CD4-positive, alpha-beta T cell (primary cell): ENCODE measurements around the gene DMBX1. TPM values are rescaled to one million over a fixed set of nuclear protein-coding genes. Genes with fewer than 3 reads are reported as not detected.

Experiments
- ATAC-seq: fragments of 200-7000 bp; cut with Tn5 transposase; one replicate; pipeline ENCODE4 v1.10.0; 2022; ENCODE audit warnings: mild to moderate bottlenecking; ENCODE audit not compliant: poor library complexity
- CTCF ChIA-PET: fragments of 350-600 bp; sonication (Branson Sonifier 250); formaldehyde crosslinking; loops from one replicate; lab custom pipeline; 2021; ENCODE audit warnings: antibody characterized with exemption, inconsistent platforms; lab: Charles Lee
- POLR2A ChIA-PET: fragments of 350-600 bp; sonication (Branson Sonifier 250); formaldehyde crosslinking; loops from one replicate; lab custom pipeline; 2021; ENCODE audit warnings: antibody characterized with exemption, inconsistent platforms; lab: Charles Lee
- DNase-seq, 14 experiments: peaks; one replicate each; pipeline ENCODE4 v3.0.0-alpha.2; 2013 to 2020; ENCODE audit warnings: mixed read lengths in 2 of 14
- H3K27ac ChIP-seq, 2 donors: one replicate each; pipeline versions ENCODE4 v1.5.1 to v1.7.0; 2013; ENCODE audit warnings: low read length in 2 of 2, low read depth in 1 of 2, mild to moderate bottlenecking in 1 of 2
- H3K27me3 ChIP-seq, 2 experiments: 1 replicate in 1 of 2; 2 replicates in 1 of 2; pipeline versions ENCODE4 v1.6.1 to v1.7.0; 2013; ENCODE audit warnings: low read length in 2 of 2, control low read depth in 1 of 2, mild to moderate bottlenecking in 1 of 2, moderate library complexity in 1 of 2; ENCODE audit not compliant: insufficient read depth in 2 of 2, control insufficient read depth in 1 of 2
- H3K36me3 ChIP-seq: one replicate; pipeline ENCODE4 v1.6.1; 2013; ENCODE audit warnings: low read length, control low read depth; ENCODE audit not compliant: insufficient read depth
- H3K4me1 ChIP-seq: one replicate; pipeline ENCODE4 v1.6.1; 2013; ENCODE audit warnings: low read length, control low read depth; ENCODE audit not compliant: insufficient read depth
- H3K4me3 ChIP-seq: one replicate; pipeline ENCODE4 v1.5.1; 2013; ENCODE audit warnings: mild to moderate bottlenecking, low read length, moderate library complexity
- H3K9me3 ChIP-seq, 2 experiments: 1 replicate in 1 of 2; 2 replicates in 1 of 2; pipeline versions ENCODE4 v1.6.1 to v1.7.0; 2013; ENCODE audit warnings: low read length in 2 of 2, mild to moderate bottlenecking in 2 of 2, control low read depth in 1 of 2, moderate library complexity in 1 of 2; ENCODE audit not compliant: control insufficient read depth in 1 of 2, insufficient read depth in 1 of 2
- H3K27ac Mint-ChIP-seq: one replicate; pipeline ENCODE4 v1.8.0; 2020; ENCODE audit warnings: mixed read lengths
- H3K27me3 Mint-ChIP-seq: one replicate; pipeline ENCODE4 v1.8.0; 2021; ENCODE audit warnings: mixed read lengths
- H3K36me3 Mint-ChIP-seq: one replicate; pipeline ENCODE4 v1.8.0; 2021; ENCODE audit warnings: low read depth, mixed read lengths
- H3K4me1 Mint-ChIP-seq: one replicate; pipeline ENCODE4 v1.8.0; 2021; ENCODE audit warnings: low read depth, mixed read lengths
- H3K4me3 Mint-ChIP-seq: one replicate; pipeline ENCODE4 v1.8.0; 2020; ENCODE audit warnings: mild to moderate bottlenecking, mixed read lengths
- H3K9me3 Mint-ChIP-seq: one replicate; pipeline ENCODE4 v1.8.0; 2020; ENCODE audit warnings: mixed read lengths
- intact Hi-C, 2 experiments: fragments of 100-400 bp; cut with DNase I in 1 of 2; cut with micrococcal nuclease in 1 of 2; formaldehyde crosslinking; loops; one replicate each; pipeline versions ENCODE4 v1.15.1 to v1.9.0; 2023 to 2025; cut with DNase I, micrococcal nuclease
- total RNA-seq, 174 experiments: library from RNA in 2 of 174; stranded (reverse) in 2 of 174; gene quantifications; one replicate each; pipeline ENCODE4 v1.2.3 and lab custom pipeline; 2021 to 2026
- TF ChIP-seq, protein P1 (sequence below): fragments of 200-600 bp; IDR thresholded peaks from one replicate; pipeline ENCODE4 v1.8.0; 2022; ENCODE audit warnings: antibody characterized with exemption, mild to moderate bottlenecking

The DMBX1 gene
- total RNA-seq, 2 experiments from 2014 or later = not detected

DNA sequence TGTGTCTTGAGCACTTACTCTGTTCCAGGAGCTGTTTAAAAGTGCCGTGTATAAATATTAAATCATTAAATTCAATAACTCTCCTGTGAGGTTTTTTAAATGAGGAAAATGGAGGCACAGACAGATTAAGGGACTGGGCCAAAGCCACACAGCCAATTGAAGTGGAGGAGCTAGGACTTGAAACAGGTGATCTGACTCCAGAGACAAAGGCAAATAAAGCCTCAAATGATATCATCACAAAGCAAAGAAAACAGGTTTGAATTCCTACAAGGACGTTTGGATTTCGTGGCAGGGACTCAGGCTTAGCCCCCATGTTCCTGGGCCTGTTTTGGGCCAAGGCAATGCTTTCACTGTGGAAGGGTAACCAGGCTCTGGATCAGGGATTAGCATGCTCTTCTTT lies 45.2 kb upstream of the DMBX1 start:
- CTCF ChIA-PET = no interaction called here
- DNase-seq (no peak), ATAC-seq (no peak)
- Mint-ChIP-seq H3K27ac (no peak overlapping the region), H3K27me3 (peaks cover 45% of the 10 kb centered on the region), H3K9me3 (no peaks in the 10 kb centered on the region), H3K4me1 (peaks cover 29% of the 10 kb centered on the region), H3K36me3 (no peaks in the 10 kb centered on the region), H3K4me3 (no peak overlapping the region)
- TF ChIP-seq, protein P1, sequence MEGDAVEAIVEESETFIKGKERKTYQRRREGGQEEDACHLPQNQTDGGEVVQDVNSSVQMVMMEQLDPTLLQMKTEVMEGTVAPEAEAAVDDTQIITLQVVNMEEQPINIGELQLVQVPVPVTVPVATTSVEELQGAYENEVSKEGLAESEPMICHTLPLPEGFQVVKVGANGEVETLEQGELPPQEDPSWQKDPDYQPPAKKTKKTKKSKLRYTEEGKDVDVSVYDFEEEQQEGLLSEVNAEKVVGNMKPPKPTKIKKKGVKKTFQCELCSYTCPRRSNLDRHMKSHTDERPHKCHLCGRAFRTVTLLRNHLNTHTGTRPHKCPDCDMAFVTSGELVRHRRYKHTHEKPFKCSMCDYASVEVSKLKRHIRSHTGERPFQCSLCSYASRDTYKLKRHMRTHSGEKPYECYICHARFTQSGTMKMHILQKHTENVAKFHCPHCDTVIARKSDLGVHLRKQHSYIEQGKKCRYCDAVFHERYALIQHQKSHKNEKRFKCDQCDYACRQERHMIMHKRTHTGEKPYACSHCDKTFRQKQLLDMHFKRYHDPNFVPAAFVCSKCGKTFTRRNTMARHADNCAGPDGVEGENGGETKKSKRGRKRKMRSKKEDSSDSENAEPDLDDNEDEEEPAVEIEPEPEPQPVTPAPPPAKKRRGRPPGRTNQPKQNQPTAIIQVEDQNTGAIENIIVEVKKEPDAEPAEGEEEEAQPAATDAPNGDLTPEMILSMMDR = no peak
- Histone ChIP-seq H3K27me3 (peaks cover 21 to 35% of the 10 kb centered on the region in 2 experiments), H3K9me3 (peaks cover 0 to 10% of the 10 kb centered on the region in 2 experiments), H3K4me3 (no peak overlapping the region), H3K36me3 (no peaks in the 10 kb centered on the region), H3K27ac (no peak overlapping the region), H3K4me1 (peaks cover 33% of the 10 kb centered on the region)
- POLR2A ChIA-PET = no interaction called here
- intact Hi-C loops = no loop called here

DNA sequence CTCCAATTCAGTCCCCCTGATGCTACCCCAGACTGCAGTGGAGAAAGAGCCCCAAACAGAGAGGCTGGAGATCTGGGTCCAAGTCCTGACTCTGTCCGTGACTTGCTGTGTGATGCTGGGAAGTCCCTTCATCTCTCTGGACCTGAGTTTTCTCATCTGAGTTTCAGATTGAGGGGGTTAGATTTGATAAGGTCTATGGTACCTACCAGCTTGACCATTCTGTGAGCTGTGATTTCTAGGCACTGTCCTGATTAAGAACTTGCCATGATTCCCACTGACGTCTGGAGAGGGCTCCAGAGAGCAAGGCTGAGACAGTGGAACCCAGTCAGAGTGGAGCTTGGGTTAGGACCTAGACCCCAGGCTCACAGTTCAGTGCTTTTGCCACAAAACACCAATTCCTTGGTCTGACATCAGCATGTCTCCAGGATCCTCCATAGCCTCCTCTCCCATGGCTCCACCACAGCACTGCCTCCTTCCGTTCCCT lies 43.8 kb upstream of the DMBX1 start:
- no peaks in the 10 kb centered on the region for H3K36me3 ChIP-seq
- H3K27ac ChIP-seq = no peak overlapping the region
- H3K27me3 ChIP-seq = peaks cover 21 to 42% of the 10 kb centered on the region in 2 experiments
- TF ChIP-seq, protein P1 = no peak
- DNase-seq (no peak), ATAC-seq (no peak)
- peaks cover 0 to 10% of the 10 kb centered on the region in 2 experiments for H3K9me3 ChIP-seq
- H3K4me1 ChIP-seq = peaks cover 33% of the 10 kb centered on the region
- Mint-ChIP-seq H3K27ac (no peak overlapping the region), H3K27me3 (peaks cover 58% of the 10 kb centered on the region), H3K9me3 (no peaks in the 10 kb centered on the region), H3K4me3 (no peak overlapping the region), H3K36me3 (no peaks in the 10 kb centered on the region), H3K4me1 (peaks cover 29% of the 10 kb centered on the region)
- intact Hi-C loops = loop anchor here in 1 of 2 experiments (2.0 kb wide), 1 partner anchor 279 kb away; no protein-coding TSS in a partner anchor
- POLR2A ChIA-PET = no interaction called here
- CTCF ChIA-PET = interaction anchor here (1.5 kb wide), 1 partner anchor 280 kb away, joined by 5 read pairs; no protein-coding TSS in a partner anchor
- H3K4me3 ChIP-seq = no peak overlapping the region

DNA sequence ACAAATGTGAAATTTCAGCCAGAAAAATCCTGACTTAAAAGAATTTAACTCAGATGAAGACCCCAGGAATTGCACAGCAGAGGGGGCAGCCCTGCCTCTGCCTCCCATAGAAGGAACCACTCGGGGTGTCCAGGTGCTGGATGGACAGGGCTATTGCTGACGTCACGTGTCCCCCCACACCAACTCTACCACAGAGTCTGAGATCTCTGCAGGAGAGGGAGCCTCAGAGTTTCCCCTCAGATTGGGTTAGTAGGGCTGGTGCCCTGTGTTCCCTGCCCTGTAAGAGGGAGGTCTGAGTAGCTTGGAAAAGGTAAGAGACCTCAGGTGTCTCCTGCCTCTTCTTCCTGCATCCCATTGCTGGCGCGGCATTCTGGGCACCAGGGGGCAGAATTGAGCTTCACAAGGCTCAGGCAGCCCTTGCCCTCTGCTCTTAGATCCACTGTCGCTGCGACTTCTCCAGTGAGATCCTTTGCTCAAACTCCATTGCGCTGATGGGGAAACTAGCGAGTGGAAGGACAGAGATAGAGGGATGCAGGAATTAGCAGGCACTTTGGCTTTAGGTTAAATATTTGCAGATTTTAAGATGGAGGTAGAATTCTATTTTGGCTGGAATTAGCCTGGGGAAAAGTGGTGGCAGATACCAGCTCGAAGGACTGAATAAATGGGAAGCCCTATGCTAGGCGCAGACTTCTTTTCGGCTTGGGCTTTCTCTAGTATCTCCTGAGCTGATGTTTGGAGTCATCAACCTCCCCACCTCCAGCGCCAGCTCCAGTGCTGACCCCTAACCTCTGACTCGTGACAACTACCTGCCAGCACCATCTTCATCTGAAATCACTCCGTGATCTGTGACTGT lies 42.8 kb upstream of the DMBX1 start:
- Histone ChIP-seq H3K4me3 (no peak overlapping the region), H3K27me3 (peaks cover 28 to 50% of the 10 kb centered on the region in 2 experiments), H3K4me1 (peaks cover 33% of the 10 kb centered on the region), H3K27ac (no peak overlapping the region), H3K9me3 (peaks cover 0 to 10% of the 10 kb centered on the region in 2 experiments), H3K36me3 (no peaks in the 10 kb centered on the region)
- Mint-ChIP-seq H3K4me1 (peaks cover 29% of the 10 kb centered on the region), H3K4me3 (peak overlapping the region; percentile 38), H3K36me3 (no peaks in the 10 kb centered on the region), H3K27ac (no peak overlapping the region), H3K9me3 (no peaks in the 10 kb centered on the region), H3K27me3 (peaks cover 69% of the 10 kb centered on the region)
- ChIA-PET POLR2A (interaction anchor here (1.3 kb wide), 1 partner anchor 79 kb away, joined by 3 read pairs; no protein-coding TSS in a partner anchor), CTCF (interaction anchor here (0.6 to 1.5 kb wide), 10 partner anchors 10 to 279 kb away, joined by 3 to 6 read pairs (median 4); no protein-coding TSS in a partner anchor)
- ATAC-seq (peak; percentile 67), DNase-seq (peak; percentile 52 to 83 (median 68))
- TF ChIP-seq, protein P1 = peak; percentile 78
- intact Hi-C loops = loop anchor here (1.0 to 2.0 kb wide), 3 partner anchors 80 to 278 kb away; no protein-coding TSS in a partner anchor
